HG03045 (cell line): ENCODE results near the gene CCDC107.
A peak's percentile ranks its signal among the peaks of the same experiment; 100 is the strongest.

ENCODE experiments used
- ATAC-seq: cut with Tn5 transposase; IDR thresholded peaks from one replicate; pipeline ENCODE4 v1.9.1; 2021; ENCODE audit warnings: mild to moderate bottlenecking, moderate library complexity; ENCODE audit not compliant: unreplicated experiment

Gene CCDC107

DNA sequence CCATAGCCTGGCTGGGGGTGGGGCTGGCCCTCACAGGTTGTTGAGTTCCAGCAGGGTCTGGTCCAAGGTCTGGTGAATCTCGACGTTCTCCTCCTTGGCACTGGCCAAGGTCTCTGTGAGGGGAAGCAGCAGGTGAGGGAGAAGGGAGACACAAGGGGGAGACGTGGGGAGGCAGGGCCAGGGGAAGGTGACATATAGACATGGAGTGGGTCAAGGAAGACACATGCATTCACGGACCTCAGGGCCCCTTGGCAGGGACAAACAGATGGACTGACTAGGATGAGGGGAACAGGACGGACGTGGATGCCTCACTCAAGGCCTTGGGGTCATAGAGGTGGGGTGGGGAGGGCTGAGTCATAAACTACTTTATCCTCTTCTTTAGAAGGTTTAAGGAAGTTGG lies 24.0 kb downstream of the CCDC107 start:
- no peak for ATAC-seq

- ATAC-seq: no peak
Measured at GRCh38 chr9:35682520-35683315, 24.6 kb downstream of the CCDC107 start.

GRCh38 chr9:35683323-35683722 lies 25.2 kb downstream of the CCDC107 start:
- no peak for ATAC-seq

DNA sequence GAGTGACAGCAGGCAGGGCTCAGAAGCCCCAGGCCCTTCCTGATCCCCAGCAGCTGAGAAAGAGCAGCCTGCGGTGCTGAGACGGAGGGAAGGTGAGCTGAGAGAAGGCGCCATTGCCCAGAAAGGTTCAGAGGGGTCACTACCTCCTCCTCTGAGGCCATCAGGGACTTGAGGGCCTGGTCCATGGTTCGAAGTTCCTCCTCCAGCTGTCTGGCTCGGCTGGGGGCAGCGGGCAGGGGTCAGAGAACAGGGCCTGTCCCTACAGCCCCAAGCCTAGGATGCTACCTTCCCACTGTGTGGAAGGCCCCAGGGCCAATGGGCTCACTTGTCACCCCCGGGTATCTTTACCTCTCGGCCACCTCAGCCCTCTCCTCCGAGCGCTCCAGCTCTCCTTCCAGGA lies 26.8 kb downstream of the CCDC107 start:
- no peak for ATAC-seq

DNA sequence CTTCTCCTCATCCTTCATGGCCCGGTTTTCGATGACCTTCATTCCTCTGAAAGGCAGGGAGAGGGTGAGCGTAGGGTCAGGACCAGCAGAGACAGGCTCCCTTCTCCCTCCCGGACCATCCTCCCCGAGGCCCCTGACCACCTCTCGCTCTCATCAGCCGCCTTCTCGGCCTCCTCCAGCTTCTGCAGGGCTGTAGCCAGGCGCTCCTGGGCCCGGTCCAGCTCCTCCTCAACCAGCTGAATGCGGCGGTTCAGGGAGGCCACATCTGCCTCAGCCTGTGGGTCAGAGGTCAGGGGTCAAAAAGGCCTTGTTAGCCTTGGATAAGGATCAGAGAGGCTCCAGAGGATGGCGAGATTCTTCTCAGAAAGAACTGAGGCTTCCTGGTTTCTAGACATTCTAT lies 27.4 kb downstream of the CCDC107 start:
- no peak for ATAC-seq

GRCh38 chr9:35686222-35687203 lies 28.4 kb downstream of the CCDC107 start:
- ATAC-seq: no peak

- ATAC-seq: no peak
Measured at GRCh38 chr9:35687306-35687705, 29.2 kb downstream of the CCDC107 start.

- ATAC-seq: no peak
Measured at GRCh38 chr9:35687972-35688557, 30.0 kb downstream of the CCDC107 start.

- no peak for ATAC-seq
Measured at GRCh38 chr9:35688558-35689541, 30.8 kb downstream of the CCDC107 start.

GRCh38 chr9:35689542-35690293 lies 31.6 kb downstream of the CCDC107 start, which contains the start of gene TPM2:
TPM2 (minus strand) TSS chr9:35689925; CDS start chr9:35689817, 108 bp downstream.
- ATAC-seq: no peak

DNA sequence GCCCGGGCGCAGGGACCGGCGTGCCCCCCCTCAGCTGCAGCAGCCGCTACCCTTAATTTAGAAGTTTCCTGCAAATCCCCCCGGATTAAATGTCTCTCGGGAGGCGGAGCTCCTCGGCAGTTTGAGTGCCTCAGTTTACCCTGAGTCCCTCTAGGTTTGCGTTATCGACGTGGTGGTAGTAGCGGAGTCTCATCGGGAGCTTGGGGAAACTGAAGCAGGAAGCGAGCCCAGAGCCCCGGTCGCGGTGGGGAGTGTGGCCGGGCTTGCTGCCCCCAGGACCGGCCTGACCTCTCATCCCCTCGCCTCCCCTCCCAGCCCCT lies 32.2 kb downstream of the CCDC107 start:
- ATAC-seq: no peak

DNA sequence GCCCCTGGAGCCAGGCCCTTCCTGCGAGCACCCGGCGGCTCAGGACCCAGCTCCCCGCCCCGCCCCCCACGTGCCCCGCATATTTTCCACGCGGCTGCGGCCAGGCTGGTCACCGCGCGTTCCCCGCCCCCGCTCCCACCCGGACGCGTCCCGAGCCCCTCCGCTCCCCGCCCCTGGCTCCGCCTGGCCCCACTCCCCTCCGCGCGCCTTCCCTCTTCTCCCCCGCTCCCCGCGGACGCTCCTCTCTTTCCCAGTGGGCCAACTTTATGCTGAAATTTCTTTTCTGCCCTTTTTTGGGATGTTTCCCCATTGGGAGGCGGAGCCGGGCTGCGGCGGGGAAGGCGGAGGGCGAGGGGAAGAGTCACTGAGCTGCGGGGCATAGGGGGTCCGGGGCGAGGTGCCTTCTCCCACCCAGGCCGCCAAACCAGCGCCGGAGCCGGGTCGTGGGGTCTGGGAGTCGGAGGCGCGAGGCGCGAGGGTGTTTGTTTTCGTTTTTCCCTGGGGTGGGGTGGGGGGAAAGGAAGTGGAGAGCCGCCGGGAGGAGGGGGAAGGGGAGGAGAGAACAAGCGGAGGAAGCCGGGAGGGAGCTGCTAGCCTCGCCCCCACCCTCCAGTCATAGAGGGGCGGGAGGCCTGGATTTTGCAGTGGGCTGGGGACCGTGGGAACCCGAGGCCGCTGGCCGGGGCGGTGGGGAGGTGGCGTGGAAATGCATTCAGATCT lies 32.7 kb downstream of the CCDC107 start:
- no peak for ATAC-seq

DNA sequence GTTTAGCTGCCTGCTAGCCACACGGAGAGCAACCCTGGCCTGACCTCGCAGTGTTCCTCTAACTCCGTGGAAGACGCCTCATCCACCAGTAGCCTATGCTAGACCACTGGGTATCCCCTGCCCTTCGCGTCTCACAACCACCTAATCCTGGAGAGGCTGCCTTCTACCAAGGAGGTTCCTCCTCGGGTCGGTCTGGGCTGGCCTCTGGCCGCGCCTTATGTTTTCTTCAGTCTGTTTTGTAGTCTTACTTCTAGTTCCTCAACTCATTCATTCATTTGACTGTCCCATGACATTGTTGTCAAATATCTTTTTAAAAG lies 33.2 kb downstream of the CCDC107 start:
- no peak for ATAC-seq

DNA sequence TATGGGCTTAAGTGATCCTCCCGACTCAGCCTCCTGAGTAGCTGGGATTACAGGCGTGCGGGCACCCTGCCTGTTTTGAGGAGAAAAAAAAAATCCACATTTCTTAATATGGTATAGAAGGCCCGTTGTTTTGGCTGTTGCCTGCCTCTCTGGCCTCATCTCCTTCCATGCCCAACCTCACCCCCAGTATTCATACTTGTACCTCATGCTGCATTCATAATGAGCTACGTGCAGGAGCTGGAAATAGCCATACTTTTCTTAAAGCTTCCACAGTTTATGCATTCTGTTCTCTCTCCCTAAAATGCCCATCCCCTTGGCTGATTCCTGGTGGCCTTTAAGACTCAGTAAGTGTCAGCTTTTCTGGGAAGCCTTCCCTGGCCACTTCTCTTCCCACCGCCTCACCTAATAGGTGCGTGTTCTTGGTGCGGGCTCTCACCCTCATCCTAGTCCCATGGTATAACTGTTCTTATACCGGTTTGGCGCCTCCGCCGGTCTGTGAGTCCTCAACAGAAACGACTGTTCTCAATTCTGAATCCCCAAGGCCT lies 33.7 kb downstream of the CCDC107 start:
- ATAC-seq: no peak

DNA sequence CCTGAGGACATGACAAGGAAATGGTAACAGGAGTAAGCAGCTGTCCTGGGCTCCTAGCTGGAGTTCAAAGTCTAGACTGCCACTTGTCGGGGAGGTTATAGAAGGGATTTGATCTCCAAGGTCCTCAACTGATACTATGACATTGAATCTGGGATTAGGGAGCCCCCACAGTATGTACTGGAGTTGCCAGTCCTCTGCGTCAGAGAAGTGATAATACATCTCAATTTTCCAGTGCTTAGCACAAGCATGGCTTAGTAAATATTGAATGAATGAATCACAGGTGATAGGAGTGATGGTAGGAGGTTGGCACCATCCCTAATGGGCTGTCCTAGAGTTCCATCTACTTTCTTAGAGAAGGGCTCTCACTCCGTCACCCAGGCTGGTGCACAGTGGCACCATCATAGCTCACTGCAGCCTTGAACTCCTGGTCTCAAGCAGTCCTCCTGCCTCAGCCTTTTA lies 37.9 kb downstream of the CCDC107 start:
- ATAC-seq: no peak

DNA sequence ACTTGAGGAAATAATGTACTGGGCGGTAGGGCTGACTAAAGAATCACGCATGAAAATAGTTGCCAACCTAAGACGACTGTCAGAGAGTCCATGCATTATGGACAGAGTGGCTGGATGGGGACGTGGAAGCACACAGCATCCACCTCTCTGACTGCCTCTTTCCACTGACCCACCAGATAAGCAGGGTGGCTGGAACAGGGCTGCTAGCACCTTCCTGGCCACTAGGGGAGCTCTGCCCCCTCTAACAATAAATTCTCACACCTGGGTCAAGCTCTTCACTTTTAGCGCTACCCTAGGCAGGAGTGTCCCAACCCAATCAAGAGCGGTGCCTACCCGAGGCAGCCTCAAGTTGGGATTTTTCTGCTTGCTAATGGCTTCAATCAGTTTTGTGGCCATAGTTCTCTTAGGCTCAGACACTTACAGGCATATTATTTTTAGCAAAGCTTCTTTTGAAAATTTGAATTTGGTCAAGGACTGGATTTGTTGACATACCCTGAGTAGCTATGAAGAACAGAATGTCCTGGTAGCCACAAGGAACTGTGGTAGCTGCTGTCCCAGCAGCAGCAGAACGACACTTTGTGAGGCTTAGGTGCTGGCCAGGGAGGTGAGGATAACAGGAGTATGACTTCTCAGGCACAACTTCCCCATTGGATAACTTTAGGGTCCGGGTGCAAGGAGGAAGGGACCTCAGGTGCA lies 38.6 kb downstream of the CCDC107 start:
- peak; percentile 82 for ATAC-seq

DNA sequence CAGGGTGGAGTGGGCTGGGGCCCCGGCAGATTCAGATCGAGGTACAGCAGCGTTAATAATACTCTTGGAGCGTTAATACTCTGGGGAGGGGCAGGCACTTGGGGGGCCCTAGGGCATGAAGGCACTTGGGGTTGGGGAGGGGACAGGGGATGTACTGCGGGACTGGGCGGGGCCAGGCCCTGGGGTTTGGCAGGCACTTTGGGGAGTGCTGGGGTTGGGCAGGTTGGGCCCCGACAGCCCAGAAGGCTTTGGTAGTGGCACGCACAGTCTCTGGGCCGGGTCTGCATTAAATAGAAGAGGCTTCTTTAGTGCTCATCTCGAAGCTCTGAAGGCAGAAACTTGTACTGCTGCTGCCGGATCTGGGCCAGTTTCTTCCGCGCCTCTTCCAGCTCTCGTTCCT lies 39.4 kb downstream of the CCDC107 start:
- ATAC-seq: no peak

- ATAC-seq: no peak
Measured at GRCh38 chr9:35698231-35698630, 40.1 kb downstream of the CCDC107 start.
